ENCODE results near the gene GPS2. TPM values are rescaled to one million over a fixed set of nuclear protein-coding genes. Genes with fewer than 3 reads are reported as not detected.

The GPS2 gene
- total RNA-seq, 4 donors from 2014 or later = 69.5 to 130 (median 100) TPM

DNA sequence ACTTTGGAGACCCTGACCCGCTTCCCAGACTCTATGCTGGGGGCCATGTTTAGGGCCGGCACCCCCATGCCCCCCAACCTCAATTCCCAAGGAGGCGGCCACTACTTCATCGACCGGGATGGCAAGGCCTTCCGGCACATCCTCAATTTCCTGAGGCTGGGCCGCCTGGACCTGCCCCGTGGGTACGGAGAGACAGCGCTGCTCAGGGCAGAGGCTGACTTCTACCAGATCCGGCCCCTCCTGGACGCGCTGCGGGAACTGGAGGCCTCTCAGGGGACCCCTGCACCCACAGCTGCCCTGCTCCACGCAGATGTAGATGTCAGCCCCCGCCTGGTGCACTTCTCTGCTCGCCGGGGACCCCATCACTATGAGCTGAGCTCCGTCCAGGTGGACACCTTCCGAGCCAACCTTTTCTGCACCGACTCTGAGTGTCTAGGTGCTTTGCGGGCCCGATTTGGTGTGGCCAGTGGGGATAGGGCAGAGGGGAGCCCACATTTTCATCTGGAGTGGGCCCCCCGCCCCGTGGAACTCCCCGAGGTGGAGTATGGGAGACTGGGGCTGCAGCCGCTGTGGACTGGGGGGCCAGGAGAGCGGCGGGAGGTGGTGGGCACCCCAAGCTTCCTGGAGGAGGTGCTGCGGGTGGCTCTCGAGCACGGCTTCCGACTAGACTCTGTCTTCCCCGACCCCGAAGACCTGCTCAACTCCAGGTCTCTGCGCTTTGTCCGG, 37.9 kb upstream of the GPS2 start:
- no peak for DNase-seq
- Histone ChIP-seq H3K4me1 (peaks cover 21 to 53% of the 10 kb centered on the region in 2 donors), H3K9me3 (no peaks in the 10 kb centered on the region), H3K27me3 (no peaks in the 10 kb centered on the region), H3K36me3 (no peaks in the 10 kb centered on the region), H3K4me3 (replicated peaks in 1 of 3) (peak overlapping the region in 1 of 3 donors; percentile 80), H3K27ac (peak overlapping the region in 2 of 3 donors; percentile 89 to 97)
- TF ChIP-seq POLR2A (IDR thresholded peaks at IDR 0.05) = no peak
- TF ChIP-seq, protein P1, sequence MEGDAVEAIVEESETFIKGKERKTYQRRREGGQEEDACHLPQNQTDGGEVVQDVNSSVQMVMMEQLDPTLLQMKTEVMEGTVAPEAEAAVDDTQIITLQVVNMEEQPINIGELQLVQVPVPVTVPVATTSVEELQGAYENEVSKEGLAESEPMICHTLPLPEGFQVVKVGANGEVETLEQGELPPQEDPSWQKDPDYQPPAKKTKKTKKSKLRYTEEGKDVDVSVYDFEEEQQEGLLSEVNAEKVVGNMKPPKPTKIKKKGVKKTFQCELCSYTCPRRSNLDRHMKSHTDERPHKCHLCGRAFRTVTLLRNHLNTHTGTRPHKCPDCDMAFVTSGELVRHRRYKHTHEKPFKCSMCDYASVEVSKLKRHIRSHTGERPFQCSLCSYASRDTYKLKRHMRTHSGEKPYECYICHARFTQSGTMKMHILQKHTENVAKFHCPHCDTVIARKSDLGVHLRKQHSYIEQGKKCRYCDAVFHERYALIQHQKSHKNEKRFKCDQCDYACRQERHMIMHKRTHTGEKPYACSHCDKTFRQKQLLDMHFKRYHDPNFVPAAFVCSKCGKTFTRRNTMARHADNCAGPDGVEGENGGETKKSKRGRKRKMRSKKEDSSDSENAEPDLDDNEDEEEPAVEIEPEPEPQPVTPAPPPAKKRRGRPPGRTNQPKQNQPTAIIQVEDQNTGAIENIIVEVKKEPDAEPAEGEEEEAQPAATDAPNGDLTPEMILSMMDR (IDR thresholded peaks at IDR 0.05) = no peak
- intact Hi-C loops (cut with DNase I) = loop anchor here (5.0 to 10.0 kb wide), 2 partner anchors 84 to 132 kb away; partner anchors contain the start of genes FGF11, POLR2A, SLC35G6 and TMEM102
- 89 to 94% methylated on average over 34 of the region's 37 CpGs for WGBS, 2 donors

DNA sequence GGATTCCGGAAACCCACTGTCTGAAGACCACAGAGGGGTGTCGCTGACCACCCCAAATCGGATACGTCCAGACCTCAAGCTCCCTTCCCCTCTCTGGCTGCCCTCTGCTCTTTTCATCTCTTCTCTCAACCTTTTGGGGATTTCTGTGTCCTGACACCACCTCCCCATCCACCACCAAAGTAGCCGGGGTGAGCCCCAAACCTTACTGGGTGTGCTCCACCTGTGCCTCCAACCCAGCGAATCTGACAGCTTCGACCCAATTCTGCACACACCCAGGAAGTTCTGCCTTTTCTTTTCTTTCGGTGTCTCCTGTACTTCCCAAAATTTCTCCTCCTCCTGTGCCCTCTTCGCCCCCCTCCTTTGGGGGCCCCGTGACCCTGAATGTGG, 37.3 kb upstream of the GPS2 start:
- intact Hi-C loops (cut with DNase I) = loop anchor here (5.0 to 10.0 kb wide), 2 partner anchors 85 to 132 kb away; partner anchors contain the start of genes FGF11, POLR2A, SLC35G6 and TMEM102
- TF ChIP-seq, protein P1 (IDR thresholded peaks at IDR 0.05) = peak in 1 of 6 experiments; percentile 46
- no peak for TF ChIP-seq POLR2A (IDR thresholded peaks at IDR 0.05)
- H3K4me1 ChIP-seq = peaks cover 21 to 53% of the 10 kb centered on the region in 2 donors
- no peaks in the 10 kb centered on the region for H3K27me3 ChIP-seq
- H3K27ac ChIP-seq = peak overlapping the region; percentile 89 to 100 (median 97)
- no peaks in the 10 kb centered on the region for H3K9me3 ChIP-seq
- H3K4me3 ChIP-seq (replicated peaks in 1 of 3) = peak overlapping the region; percentile 43 to 97 (median 80)
- no peak for DNase-seq
- H3K36me3 ChIP-seq = no peaks in the 10 kb centered on the region
- 29 to 32% methylated on average over 9 to 10 of the region's 10 CpGs for WGBS, 2 donors

GRCh38 chr17:7351665-7352502, 36.7 kb upstream of the GPS2 start, which contains the start of gene KCTD11:
KCTD11 (plus strand) TSS chr17:7352162.
- DNase-seq = peak; percentile 93 to 94
- intact Hi-C loops (cut with DNase I) = loop anchor here (5.0 to 10.0 kb wide), 2 partner anchors 85 to 133 kb away; partner anchors contain the start of genes FGF11, POLR2A, SLC35G6 and TMEM102
- Histone ChIP-seq H3K4me3 (replicated peaks in 1 of 3) (peak within 1 kb of the TSS; percentile 43 to 97 (median 80)), H3K4me1 (peaks cover 21 to 53% of the 10 kb centered on the region in 2 donors), H3K27ac (peak within 1 kb of the TSS; percentile 89 to 100 (median 97)), H3K27me3 (no peaks in the 10 kb centered on the region), H3K9me3 (no peaks in the 10 kb centered on the region), H3K36me3 (no peaks in the 10 kb centered on the region)
- TF ChIP-seq, protein P1 (IDR thresholded peaks at IDR 0.05) = peak in 3 of 6 experiments; percentile 30 to 55 (median 39)
- peak in 1 of 2 donors; percentile 82 for TF ChIP-seq POLR2A (IDR thresholded peaks at IDR 0.05)
- WGBS, 2 donors = 0 to 1% methylated on average over 7 to 23 of the region's 91 CpGs

DNA sequence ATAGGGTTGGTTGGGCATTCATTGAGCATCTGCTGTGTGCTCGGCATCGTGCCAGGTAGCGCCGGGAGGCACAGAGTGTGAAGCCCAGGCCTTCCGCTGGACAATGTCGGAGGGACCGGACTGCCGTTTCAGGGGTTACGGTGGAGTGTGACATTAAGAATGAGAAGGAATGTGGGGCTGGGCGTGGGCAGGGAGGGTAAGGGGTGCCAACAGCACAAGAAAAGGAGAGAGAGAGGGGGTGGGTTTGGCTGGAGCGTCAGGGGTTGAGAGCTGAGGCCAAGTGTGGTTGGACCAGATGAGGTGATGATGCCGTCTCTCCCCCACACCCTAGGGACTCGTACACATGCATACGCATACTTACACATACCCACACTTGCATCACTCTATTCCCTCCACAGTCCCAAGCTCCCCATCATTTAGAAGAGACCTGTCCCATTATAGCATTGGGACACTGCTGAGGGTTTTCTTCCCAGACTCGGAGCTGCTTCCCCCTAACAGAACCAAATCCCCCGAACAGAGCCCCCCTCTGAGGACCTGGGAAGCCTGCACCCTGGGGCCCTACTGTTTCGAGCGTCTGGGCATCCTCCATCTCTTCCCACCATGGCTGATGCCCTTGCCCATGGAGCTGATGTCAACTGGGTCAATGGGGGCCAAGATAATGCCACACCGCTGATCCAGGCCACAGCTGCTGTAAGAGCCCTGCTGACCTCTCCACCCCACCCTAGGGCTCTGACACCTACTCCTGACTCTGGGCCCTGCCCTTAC, 33.5 kb upstream of the GPS2 start:
- TF ChIP-seq, protein P1 (IDR thresholded peaks at IDR 0.05) = no peak
- TF ChIP-seq POLR2A (IDR thresholded peaks at IDR 0.05) = no peak
- H3K36me3 ChIP-seq = no peaks in the 10 kb centered on the region
- peaks cover 21 to 32% of the 10 kb centered on the region in 2 donors for H3K4me1 ChIP-seq
- 75 to 79% methylated on average over 19 of the region's 19 CpGs for WGBS, 2 donors
- H3K27me3 ChIP-seq = no peaks in the 10 kb centered on the region
- H3K9me3 ChIP-seq = no peaks in the 10 kb centered on the region
- intact Hi-C loops (cut with DNase I) = no loop called here
- no peak overlapping the region for H3K27ac ChIP-seq
- DNase-seq = no peak
- no peak overlapping the region for H3K4me3 ChIP-seq (replicated peaks in 1 of 3)
